ENCODE measurements around the gene CSTA.
A peak's percentile ranks its signal among the peaks of the same experiment; 100 is the strongest.

Gene CSTA

DNA sequence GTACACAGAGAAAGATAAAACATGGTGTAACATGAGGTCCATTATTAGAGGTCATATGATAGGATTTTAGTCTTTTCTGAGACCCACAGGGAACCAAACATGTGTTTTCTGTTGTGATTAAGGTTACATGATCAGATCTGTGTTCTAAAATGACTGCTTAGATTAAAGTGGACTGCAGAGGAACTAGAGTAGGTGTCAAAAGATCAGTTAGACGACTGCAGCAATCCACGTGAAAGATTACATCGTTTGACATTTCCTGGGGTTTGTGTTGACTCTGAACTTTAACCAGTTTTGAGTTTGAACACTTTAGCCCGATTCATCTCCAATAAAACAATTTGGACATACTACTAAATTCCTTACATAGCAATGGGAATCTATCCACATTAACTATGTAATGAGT, 52.9 kb downstream of the CSTA start:
- DNase-seq = no peak
- Histone ChIP-seq H3K27ac (no peak overlapping the region), H3K9me3 (ENCODE audit: severe bottlenecking) (no peaks in the 10 kb centered on the region), H3K27me3 (ENCODE audit: insufficient read depth, low read depth, severe bottlenecking) (no peaks in the 10 kb centered on the region), H3K36me3 (no peaks in the 10 kb centered on the region; the same call in 1 of the 2 replicates), H3K4me3 (ENCODE audit: low read depth, low read length) (no peak overlapping the region)
- TF ChIP-seq, protein P1, sequence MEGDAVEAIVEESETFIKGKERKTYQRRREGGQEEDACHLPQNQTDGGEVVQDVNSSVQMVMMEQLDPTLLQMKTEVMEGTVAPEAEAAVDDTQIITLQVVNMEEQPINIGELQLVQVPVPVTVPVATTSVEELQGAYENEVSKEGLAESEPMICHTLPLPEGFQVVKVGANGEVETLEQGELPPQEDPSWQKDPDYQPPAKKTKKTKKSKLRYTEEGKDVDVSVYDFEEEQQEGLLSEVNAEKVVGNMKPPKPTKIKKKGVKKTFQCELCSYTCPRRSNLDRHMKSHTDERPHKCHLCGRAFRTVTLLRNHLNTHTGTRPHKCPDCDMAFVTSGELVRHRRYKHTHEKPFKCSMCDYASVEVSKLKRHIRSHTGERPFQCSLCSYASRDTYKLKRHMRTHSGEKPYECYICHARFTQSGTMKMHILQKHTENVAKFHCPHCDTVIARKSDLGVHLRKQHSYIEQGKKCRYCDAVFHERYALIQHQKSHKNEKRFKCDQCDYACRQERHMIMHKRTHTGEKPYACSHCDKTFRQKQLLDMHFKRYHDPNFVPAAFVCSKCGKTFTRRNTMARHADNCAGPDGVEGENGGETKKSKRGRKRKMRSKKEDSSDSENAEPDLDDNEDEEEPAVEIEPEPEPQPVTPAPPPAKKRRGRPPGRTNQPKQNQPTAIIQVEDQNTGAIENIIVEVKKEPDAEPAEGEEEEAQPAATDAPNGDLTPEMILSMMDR (IDR thresholded peaks at IDR 0.05; ENCODE audit: low read depth, low read length) = no peak

DNA sequence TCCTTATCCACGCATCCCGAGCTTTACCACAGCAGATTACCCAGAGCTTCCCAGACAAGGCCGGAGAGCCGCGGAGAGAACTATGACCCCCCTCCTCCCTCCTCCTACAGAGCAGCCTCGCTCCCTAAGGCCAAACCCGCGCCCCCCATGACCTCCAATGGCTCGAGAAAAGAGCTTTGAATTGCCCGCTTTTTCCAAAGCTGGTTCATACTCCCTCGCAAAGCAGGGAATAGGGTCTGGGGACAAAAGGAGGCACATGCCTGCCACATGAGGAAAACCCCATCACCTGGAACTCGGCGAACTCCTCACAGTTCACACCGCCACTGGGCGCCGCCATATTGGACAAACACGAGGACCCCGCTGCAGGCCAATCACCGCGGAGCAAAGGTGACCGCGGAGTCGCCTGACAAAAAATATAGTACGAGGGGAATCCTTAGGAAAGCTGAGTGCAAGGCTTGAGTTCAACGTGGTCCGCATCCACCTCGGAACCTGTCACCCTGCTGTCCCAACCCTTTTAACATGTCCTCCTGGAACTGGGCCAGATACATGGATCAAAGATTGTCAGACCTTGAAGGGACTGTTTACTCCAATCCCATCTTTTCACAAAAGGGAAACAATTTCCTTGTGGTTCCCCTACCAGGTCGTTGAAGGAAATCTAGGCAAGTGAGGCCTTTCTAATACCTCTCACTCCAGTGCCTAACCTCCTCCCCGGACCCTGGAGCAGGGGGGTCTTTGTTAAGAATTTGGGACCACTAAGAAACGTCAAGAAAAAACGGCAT, 58.0 kb downstream of the CSTA start, which contains the start of gene MIX23:
TSS of gene MIX23 (minus strand) at position 344 of the 779 bp plus-strand sequence. CDS start at position 337, 7 bp downstream.
- peak within 1 kb of the TSS; percentile 84 for H3K27ac ChIP-seq
- H3K9me3 ChIP-seq (ENCODE audit: severe bottlenecking) = no peaks in the 10 kb centered on the region
- DNase-seq = peak; percentile 94
- TF ChIP-seq, protein P1 (IDR thresholded peaks at IDR 0.05; ENCODE audit: low read depth, low read length) = no peak
- H3K36me3 ChIP-seq = no peaks in the 10 kb centered on the region; the same call in 1 of the 2 replicates
- no peaks in the 10 kb centered on the region for H3K27me3 ChIP-seq (ENCODE audit: insufficient read depth, low read depth, severe bottlenecking)
- H3K4me3 ChIP-seq (ENCODE audit: low read depth, low read length) = peak within 1 kb of the TSS; percentile 71

DNA sequence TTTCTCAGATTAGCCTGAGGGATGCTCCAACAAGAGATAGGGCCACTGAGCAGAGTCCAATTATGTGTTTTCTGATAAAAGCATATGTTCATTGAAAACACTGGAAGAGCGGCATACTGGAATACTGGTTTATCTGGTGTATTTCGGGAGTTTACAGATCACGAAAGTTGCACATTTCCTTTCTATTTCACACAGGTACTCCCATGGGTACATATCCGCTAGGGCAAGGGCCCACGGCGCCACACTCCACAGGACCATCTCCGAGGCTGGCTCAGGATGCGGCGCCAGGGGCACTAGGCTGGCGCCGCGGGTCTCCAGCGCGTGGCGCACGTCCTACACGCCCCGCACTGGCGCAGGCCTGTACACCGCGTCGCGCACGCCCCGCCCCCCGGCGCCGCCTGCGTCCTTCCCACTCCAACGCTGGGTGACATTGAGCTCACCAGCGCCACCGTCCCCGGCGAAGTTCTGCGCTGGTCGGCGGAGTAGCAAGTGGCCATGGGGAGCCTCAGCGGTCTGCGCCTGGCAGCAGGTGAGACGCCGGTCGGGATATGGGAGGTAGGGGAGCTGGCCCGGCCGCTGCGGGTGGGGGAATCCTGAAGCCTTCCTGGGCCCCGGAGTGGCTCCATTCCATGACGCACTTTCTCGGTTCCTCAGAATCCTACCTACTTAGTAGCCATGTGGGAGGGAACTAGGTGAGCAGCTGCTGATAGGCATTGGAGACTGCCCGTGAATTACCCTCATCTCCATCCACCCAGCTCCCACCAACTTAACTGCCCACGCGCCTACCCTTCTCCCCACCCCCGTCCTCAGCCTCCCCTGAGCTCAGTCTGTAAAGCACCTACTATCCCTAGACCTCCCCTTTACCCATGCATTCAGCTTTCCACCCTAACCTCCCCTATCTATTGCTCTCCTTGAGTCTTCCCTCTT, 59.0 kb downstream of the CSTA start, which contains the start of gene FAM162A:
TSS of gene FAM162A (plus strand) at position 412 of the 927 bp plus-strand sequence. CDS start at position 496, 84 bp downstream.
- peak within 1 kb of the TSS; percentile 71 for H3K4me3 ChIP-seq (ENCODE audit: low read depth, low read length)
- peak; percentile 96 for DNase-seq
- no peaks in the 10 kb centered on the region; the same call in 1 of the 2 replicates for H3K36me3 ChIP-seq
- H3K27me3 ChIP-seq (ENCODE audit: insufficient read depth, low read depth, severe bottlenecking) = no peaks in the 10 kb centered on the region
- peak within 1 kb of the TSS; percentile 84 for H3K27ac ChIP-seq
- no peaks in the 10 kb centered on the region for H3K9me3 ChIP-seq (ENCODE audit: severe bottlenecking)
- TF ChIP-seq, protein P1 (IDR thresholded peaks at IDR 0.05; ENCODE audit: low read depth, low read length) = peak; percentile 71

DNA sequence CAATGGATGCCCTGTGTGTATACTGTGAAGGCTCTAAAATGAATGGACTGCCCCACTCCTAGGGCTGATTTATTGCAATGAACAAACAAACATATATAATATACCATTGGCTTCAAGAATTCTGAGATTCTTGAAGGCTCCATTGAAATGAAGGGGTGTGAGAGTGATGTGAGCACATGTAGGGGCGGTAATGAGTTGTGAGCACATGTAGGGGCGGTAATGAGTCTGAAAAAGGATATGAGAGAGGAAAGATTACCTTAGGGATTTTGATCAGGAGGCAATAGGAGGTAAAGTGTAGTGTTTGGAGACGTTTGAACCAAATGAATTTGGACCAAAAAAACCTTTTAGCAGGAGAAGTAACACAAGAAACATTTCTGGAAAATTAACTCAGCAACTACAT, 62.7 kb downstream of the CSTA start:
- no peaks in the 10 kb centered on the region for H3K27me3 ChIP-seq (ENCODE audit: insufficient read depth, low read depth, severe bottlenecking)
- DNase-seq = no peak
- H3K36me3 ChIP-seq = no peaks in the 10 kb centered on the region
- H3K27ac ChIP-seq = no peak overlapping the region
- no peak overlapping the region for H3K4me3 ChIP-seq (ENCODE audit: low read depth, low read length)
- TF ChIP-seq, protein P1 (IDR thresholded peaks at IDR 0.05; ENCODE audit: low read depth, low read length) = no peak
- H3K9me3 ChIP-seq (ENCODE audit: severe bottlenecking) = no peaks in the 10 kb centered on the region

DNA sequence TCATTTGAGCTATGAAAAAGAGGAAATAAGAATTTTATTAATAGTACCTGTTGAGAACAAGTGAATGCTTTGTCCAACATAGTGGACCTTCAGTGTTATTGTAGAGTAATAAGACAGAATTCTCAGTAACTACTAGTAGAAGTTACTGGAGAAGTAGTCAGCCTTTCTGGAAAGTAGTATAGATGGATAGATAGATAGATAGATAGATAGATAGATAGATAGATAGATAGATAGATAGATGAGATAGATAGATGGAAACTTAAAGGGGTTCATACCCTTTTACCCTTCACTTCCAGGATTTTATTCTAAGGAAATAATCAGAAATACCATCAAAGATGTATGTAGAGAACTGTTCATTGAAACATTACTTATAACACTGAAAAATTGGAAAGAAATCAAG, 64.1 kb downstream of the CSTA start:
- Histone ChIP-seq H3K4me3 (ENCODE audit: low read depth, low read length) (no peak overlapping the region), H3K36me3 (peaks cover 4% of the 10 kb centered on the region; the same call in 1 of the 2 replicates), H3K9me3 (ENCODE audit: severe bottlenecking) (no peaks in the 10 kb centered on the region), H3K27ac (no peak overlapping the region), H3K27me3 (ENCODE audit: insufficient read depth, low read depth, severe bottlenecking) (no peaks in the 10 kb centered on the region)
- TF ChIP-seq, protein P1 (IDR thresholded peaks at IDR 0.05; ENCODE audit: low read depth, low read length) = no peak
- DNase-seq = no peak
